Measurements from ENCODE around the gene GJB3.

Gene GJB3

DNA sequence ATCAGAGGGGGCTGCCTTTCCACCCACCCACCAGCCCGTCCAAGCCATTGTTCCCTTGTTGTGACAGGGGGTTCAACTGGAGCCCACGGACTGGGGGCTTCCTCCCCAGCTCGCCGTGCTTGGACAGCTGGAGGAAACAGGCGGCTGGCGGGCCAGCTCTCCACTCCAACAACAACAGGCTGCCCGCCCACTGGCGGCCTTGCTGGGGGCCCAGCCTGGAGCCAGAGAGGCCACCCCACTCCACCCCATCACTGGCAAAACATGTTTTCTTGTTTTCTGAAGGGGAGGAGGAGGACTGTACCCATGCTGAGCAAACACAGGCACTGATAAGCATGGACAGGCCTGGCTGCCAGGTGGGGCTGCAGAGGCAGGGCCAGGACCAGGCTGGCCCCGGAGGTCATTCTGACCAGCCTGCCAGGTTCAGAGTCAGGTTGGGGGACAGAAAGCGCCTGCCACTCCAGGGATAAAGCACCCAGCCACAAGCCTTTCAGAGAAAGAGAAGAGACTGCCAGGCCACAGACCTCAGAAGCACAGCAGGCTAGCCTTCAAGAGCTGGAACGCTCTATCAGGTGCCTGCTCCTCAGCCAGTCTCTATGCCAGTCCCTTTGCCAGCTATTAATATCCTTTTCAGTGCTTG lies 44.6 kb downstream of the GJB3 start:
- no peak for DNase-seq (ENCODE audit: low read depth)

GRCh38 chr1:34827341-34827941 lies 46.4 kb downstream of the GJB3 start:
- no peak for DNase-seq (ENCODE audit: low read depth)

DNA sequence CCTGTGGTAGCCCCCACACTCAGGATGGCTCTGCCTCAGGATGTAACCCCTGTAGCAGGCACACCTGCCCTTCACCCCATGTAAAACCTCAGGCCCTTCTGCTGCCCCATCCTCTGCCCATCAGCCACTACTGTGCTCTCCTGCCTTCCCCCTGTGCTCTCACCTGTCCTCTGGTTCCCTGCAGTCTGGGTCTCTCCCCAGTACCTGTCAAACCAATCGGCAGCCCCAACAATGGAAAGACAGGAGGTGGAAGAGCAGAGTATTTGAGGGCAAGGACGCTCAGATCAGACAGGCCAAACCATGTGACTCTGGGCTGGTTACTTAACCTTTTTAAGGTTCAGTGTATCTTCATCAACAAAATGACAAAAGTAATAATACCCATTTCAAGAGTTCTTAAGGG lies 47.6 kb downstream of the GJB3 start:
- DNase-seq (ENCODE audit: low read depth), result no peak

GRCh38 chr1:34829250-34829649 lies 48.2 kb downstream of the GJB3 start:
- DNase-seq (ENCODE audit: low read depth), result no peak

DNA sequence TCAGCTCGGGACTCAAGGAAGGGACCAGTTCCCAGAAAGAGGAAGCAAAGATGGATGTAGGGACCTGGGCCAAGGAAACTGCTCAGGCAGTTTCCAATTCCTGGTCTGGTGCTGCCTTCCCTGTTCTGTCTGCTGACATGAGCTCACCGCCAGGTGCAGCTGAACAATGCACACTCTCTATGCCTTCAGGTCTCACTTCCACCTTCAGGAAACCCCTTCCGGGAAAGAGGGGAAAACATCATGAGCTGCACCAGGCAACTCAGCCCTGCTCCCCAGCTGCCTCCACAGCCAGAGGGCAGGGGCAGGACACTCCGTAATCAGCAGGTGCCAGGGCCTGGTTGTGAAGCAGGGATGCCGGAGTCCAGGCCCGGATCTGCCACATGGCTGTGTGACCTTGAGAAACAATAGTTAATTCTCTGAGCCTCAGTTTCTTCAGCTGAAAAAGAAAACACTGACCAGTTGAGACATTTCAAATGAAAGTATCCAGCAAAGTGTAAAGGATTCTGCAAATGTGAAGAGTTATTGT lies 50.8 kb downstream of the GJB3 start:
- no peak for DNase-seq (ENCODE audit: low read depth)

- DNase-seq (ENCODE audit: low read depth), result no peak
Measured at GRCh38 chr1:34833711-34834110, 52.7 kb downstream of the GJB3 start.

All from ELR (cell line).